T-cell (primary cell): ENCODE results near the gene HES4. TPM values are rescaled to one million over a fixed set of nuclear protein-coding genes. Genes with fewer than 3 reads are reported as not detected.

Experiments used
- ATAC-seq, 4 experiments: fragments of 200-7000 bp in 3 of 4; fragments of 150-1000 bp in 1 of 4; cut with Tn5 transposase; replicated peaks in 1 of 4; 1 replicate in 3 of 4; 2 replicates in 1 of 4; pipeline ENCODE4 v1.10.0; 2021; ENCODE audit warnings: moderate library complexity in 3 of 4, mild to moderate bottlenecking in 2 of 4, moderate number of reproducible peaks in 1 of 4
- CTCF ChIA-PET, 2 donors: fragments of 300-600 bp; sonication (Branson Sonifier 250); formaldehyde crosslinking; loops; one replicate each; lab custom pipeline; 2022; ENCODE audit warnings: antibody characterized with exemption in 2 of 2; lab: Charles Lee
- POLR2A ChIA-PET, 2 donors: fragments of 300-600 bp; sonication (Branson Sonifier 250); formaldehyde crosslinking; loops; one replicate each; lab custom pipeline; 2022; ENCODE audit warnings: antibody characterized with exemption in 2 of 2; lab: Charles Lee
- DNase-seq, 35 experiments: peaks; one replicate each; pipeline versions ENCODE4 v3.0.0 to v3.0.0-alpha.2; 2013 to 2023
- H3K27ac ChIP-seq: one replicate; pipeline ENCODE4 v1.5.1; 2013; ENCODE audit warnings: low read length
- H3K27me3 ChIP-seq, 2 experiments: replicated peaks in 1 of 2; 1 replicate in 1 of 2; 2 replicates in 1 of 2; pipeline versions ENCODE4 v1.6.1 to v1.7.0; 2013; ENCODE audit warnings: low read length in 1 of 2, mixed read lengths in 1 of 2; ENCODE audit not compliant: control insufficient read depth in 2 of 2, insufficient read depth in 2 of 2; ENCODE audit errors: extremely low read depth in 1 of 2
- H3K36me3 ChIP-seq, 2 donors: 1 replicate in 1 of 2; 2 replicates in 1 of 2; pipeline versions ENCODE4 v1.6.1 to v1.7.0; 2013; ENCODE audit warnings: low read length in 1 of 2; ENCODE audit not compliant: control insufficient read depth in 2 of 2, insufficient read depth in 1 of 2; ENCODE audit errors: extremely low read depth in 1 of 2
- H3K4me1 ChIP-seq, 2 experiments: 1 replicate in 1 of 2; 2 replicates in 1 of 2; pipeline versions ENCODE4 v1.6.1 to v1.7.0; 2013; ENCODE audit warnings: low read length in 2 of 2, mixed read lengths in 1 of 2; ENCODE audit not compliant: insufficient read depth in 2 of 2, control insufficient read depth in 1 of 2; ENCODE audit errors: extremely low read depth in 1 of 2
- H3K4me3 ChIP-seq, 2 donors: 1 replicate in 1 of 2; 2 replicates in 1 of 2; pipeline versions ENCODE4 v1.5.1 to v1.7.0; 2013; ENCODE audit warnings: mild to moderate bottlenecking in 2 of 2, low read length in 1 of 2, moderate library complexity in 1 of 2; ENCODE audit not compliant: control insufficient read depth in 1 of 2; ENCODE audit errors: extremely low read depth in 1 of 2
- H3K9me3 ChIP-seq: 2 replicates; pipeline ENCODE4 v1.7.0; 2013
- H3K27ac Mint-ChIP-seq, 2 donors: one replicate each; pipeline ENCODE4 v1.8.0; 2020 to 2021; ENCODE audit warnings: mild to moderate bottlenecking in 2 of 2, mixed read lengths in 2 of 2
- H3K27me3 Mint-ChIP-seq, 2 donors: one replicate each; pipeline ENCODE4 v1.8.0; 2021 to 2022; ENCODE audit warnings: mixed read lengths in 2 of 2
- H3K36me3 Mint-ChIP-seq: one replicate; pipeline ENCODE4 v1.8.0; 2021; ENCODE audit warnings: mixed read lengths
- H3K4me1 Mint-ChIP-seq, 3 donors: one replicate each; pipeline ENCODE4 v1.8.0; 2020 to 2022; ENCODE audit warnings: mixed read lengths in 3 of 3, mild to moderate bottlenecking in 1 of 3
- H3K4me3 Mint-ChIP-seq, 3 donors: one replicate each; pipeline ENCODE4 v1.8.0; 2020 to 2022; ENCODE audit warnings: mild to moderate bottlenecking in 3 of 3, mixed read lengths in 3 of 3, moderate library complexity in 3 of 3
- H3K9me3 Mint-ChIP-seq, 3 donors: one replicate each; pipeline ENCODE4 v1.8.0; 2020 to 2022; ENCODE audit warnings: mixed read lengths in 3 of 3
- WGBS: methylation state at CpG from one replicate; pipeline ENCODE4 v1.1.5; 2013; ENCODE audit warnings: missing lambda C conversion rate; ENCODE audit not compliant: insufficient coverage; 5-methylcytosine and 5-hydroxymethylcytosine counted together
- total RNA-seq, 35 experiments: library from RNA in 6 of 35; stranded (reverse) in 6 of 35; fragments of 120-200 nt in 1 of 35; gene quantifications; one replicate each; pipeline versions ENCODE4 v1.2.1 to v1.2.4 and lab custom pipeline; 2013 to 2026

Gene HES4
- total RNA-seq, 5 donors from 2014 or later (not counting 1 experiment from before 2014, with no cell fraction given): 1.5 to 11.9 (median 2.6) TPM

GRCh38 chr1:972726-973458 is 27.0 kb downstream of the HES4 start:
- Mint-ChIP-seq H3K9me3 (no peaks in the 10 kb centered on the region), H3K36me3 (no peaks in the 10 kb centered on the region), H3K27me3 (peaks cover 12 to 18% of the 10 kb centered on the region in 2 donors), H3K4me1 (peaks cover 5 to 6% (median 5%) of the 10 kb centered on the region in 3 donors), H3K4me3 (no peak overlapping the region), H3K27ac (no peak overlapping the region)
- Histone ChIP-seq H3K4me3 (no peak overlapping the region), H3K4me1 (peaks cover 2 to 11% of the 10 kb centered on the region in 2 experiments), H3K27me3 (peaks cover 0 to 77% of the 10 kb centered on the region in 2 experiments), H3K9me3 (no peaks in the 10 kb centered on the region), H3K36me3 (no peaks in the 10 kb centered on the region), H3K27ac (no peak overlapping the region)
- ChIA-PET CTCF (no interaction called here), POLR2A (no interaction called here)
- 94% methylated on average over 12 of the region's 28 CpGs for whole genome bisulfite sequencing
- no peak for DNase-seq
- ATAC-seq: no peak

- Histone ChIP-seq H3K4me3 (no peak overlapping the region), H3K27ac (no peak overlapping the region), H3K36me3 (no peaks in the 10 kb centered on the region), H3K27me3 (peaks cover 0 to 83% of the 10 kb centered on the region in 2 experiments), H3K4me1 (peaks cover 2 to 20% of the 10 kb centered on the region in 2 experiments), H3K9me3 (no peaks in the 10 kb centered on the region)
- Mint-ChIP-seq H3K4me3 (no peak overlapping the region), H3K36me3 (no peaks in the 10 kb centered on the region), H3K27me3 (peaks cover 12 to 18% of the 10 kb centered on the region in 2 donors), H3K4me1 (peaks cover 6 to 9% (median 7%) of the 10 kb centered on the region in 3 donors), H3K9me3 (no peaks in the 10 kb centered on the region), H3K27ac (no peak overlapping the region)
- DNase-seq (no peak), ATAC-seq (no peak)
- ChIA-PET CTCF (no interaction called here), POLR2A (no interaction called here)
- 87% methylated on average over 26 of the region's 34 CpGs for WGBS
Observed at GRCh38 chr1:971751-972506, 28.0 kb downstream of the HES4 start.

- Mint-ChIP-seq H3K27me3 (peaks cover 12 to 18% of the 10 kb centered on the region in 2 donors), H3K4me3 (no peak overlapping the region), H3K9me3 (no peaks in the 10 kb centered on the region), H3K4me1 (peaks cover 6 to 10% (median 7%) of the 10 kb centered on the region in 3 donors), H3K36me3 (no peaks in the 10 kb centered on the region), H3K27ac (no peak overlapping the region)
- ATAC-seq (no peak), DNase-seq (no peak)
- Histone ChIP-seq H3K9me3 (no peaks in the 10 kb centered on the region), H3K27me3 (peaks cover 0 to 79% of the 10 kb centered on the region in 2 experiments), H3K27ac (no peak overlapping the region), H3K36me3 (no peaks in the 10 kb centered on the region), H3K4me1 (peaks cover under 1 to 22% of the 10 kb centered on the region in 2 experiments), H3K4me3 (no peak overlapping the region)
- POLR2A ChIA-PET: no interaction called here
- CTCF ChIA-PET: no interaction called here
- WGBS: 64% methylated on average over 20 of the region's 42 CpGs
Observed at GRCh38 chr1:970973-971730, 28.7 kb downstream of the HES4 start.

- ATAC-seq: no peak
- no peak overlapping the region for H3K4me3 Mint-ChIP-seq
- no peak overlapping the region for H3K27ac Mint-ChIP-seq
- no peaks in the 10 kb centered on the region for H3K9me3 Mint-ChIP-seq
- Histone ChIP-seq H3K27ac (no peak overlapping the region), H3K36me3 (no peaks in the 10 kb centered on the region), H3K27me3 (peaks cover 0 to 71% of the 10 kb centered on the region in 2 experiments), H3K9me3 (no peaks in the 10 kb centered on the region), H3K4me3 (no peak overlapping the region), H3K4me1 (peaks cover 0 to 21% of the 10 kb centered on the region in 2 experiments)
- DNase-seq: no peak
- peaks cover 0 to 11% (median 9%) of the 10 kb centered on the region in 3 donors for H3K4me1 Mint-ChIP-seq
- peaks cover 7 to 11% of the 10 kb centered on the region in 2 donors for H3K27me3 Mint-ChIP-seq
- WGBS: 31% methylated on average over 29 of the region's 33 CpGs
- H3K36me3 Mint-ChIP-seq: no peaks in the 10 kb centered on the region
- POLR2A ChIA-PET: interaction anchor here in 1 of 2 donors (0.6 kb wide), 1 partner anchor 458 kb away, joined by 7 read pairs; no protein-coding TSS in a partner anchor
- CTCF ChIA-PET: no interaction called here
Observed at GRCh38 chr1:970242-970972, 29.5 kb downstream of the HES4 start.

- Histone ChIP-seq H3K27ac (no peak overlapping the region), H3K4me3 (no peak overlapping the region), H3K4me1 (peaks cover 0 to 21% of the 10 kb centered on the region in 2 experiments), H3K27me3 (peaks cover 0 to 61% of the 10 kb centered on the region in 2 experiments), H3K9me3 (no peaks in the 10 kb centered on the region), H3K36me3 (no peaks in the 10 kb centered on the region)
- ATAC-seq (no peak), DNase-seq (no peak)
- H3K27me3 Mint-ChIP-seq: peaks cover 7% of the 10 kb centered on the region in 2 donors
- H3K27ac Mint-ChIP-seq: no peak overlapping the region
- ChIA-PET POLR2A (no interaction called here), CTCF (no interaction called here)
- 84% methylated on average over 15 of the region's 15 CpGs for WGBS
- H3K4me3 Mint-ChIP-seq: no peak overlapping the region
- no peaks in the 10 kb centered on the region for H3K36me3 Mint-ChIP-seq
- no peaks in the 10 kb centered on the region for H3K9me3 Mint-ChIP-seq
- H3K4me1 Mint-ChIP-seq: peaks cover 0 to 11% (median 9%) of the 10 kb centered on the region in 3 donors
Observed at GRCh38 chr1:969260-969855, 30.5 kb downstream of the HES4 start.
